ENCODE data around the gene BRDT. TPM values are rescaled to one million over a fixed set of nuclear protein-coding genes. Genes with fewer than 3 reads are reported as not detected.
A peak's percentile ranks its signal among the peaks of the same experiment; 100 is the strongest.

Gene BRDT
- total and polyA plus RNA-seq, 8 donors: 0.19 to 0.38 TPM; not detected in 6

DNA sequence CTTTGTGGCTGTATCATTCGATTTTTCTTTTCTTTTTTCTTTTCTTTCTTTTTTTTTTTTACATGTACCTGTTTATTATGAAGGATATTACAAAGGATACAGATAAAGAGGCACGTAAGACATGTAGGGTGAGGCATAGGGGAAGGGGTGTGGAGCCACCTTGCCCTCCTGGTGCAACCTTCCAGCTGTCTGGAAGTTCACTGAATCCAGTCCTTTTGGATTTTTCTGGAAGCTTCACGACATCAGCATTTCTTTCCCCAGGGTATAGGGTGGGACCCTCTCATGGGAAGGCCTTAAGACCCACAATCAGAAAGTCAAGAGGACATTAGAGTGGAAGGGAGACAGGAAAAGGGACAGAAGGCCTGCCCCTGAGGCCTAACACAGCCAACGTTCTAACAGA lies 33.2 kb upstream of the BRDT start:
- no peaks in the 10 kb centered on the region for H3K36me3 ChIP-seq
- H3K4me3 ChIP-seq: no peak overlapping the region
- no peak for ATAC-seq
- no peak overlapping the region for H3K27ac ChIP-seq
- TF ChIP-seq, protein P1, sequence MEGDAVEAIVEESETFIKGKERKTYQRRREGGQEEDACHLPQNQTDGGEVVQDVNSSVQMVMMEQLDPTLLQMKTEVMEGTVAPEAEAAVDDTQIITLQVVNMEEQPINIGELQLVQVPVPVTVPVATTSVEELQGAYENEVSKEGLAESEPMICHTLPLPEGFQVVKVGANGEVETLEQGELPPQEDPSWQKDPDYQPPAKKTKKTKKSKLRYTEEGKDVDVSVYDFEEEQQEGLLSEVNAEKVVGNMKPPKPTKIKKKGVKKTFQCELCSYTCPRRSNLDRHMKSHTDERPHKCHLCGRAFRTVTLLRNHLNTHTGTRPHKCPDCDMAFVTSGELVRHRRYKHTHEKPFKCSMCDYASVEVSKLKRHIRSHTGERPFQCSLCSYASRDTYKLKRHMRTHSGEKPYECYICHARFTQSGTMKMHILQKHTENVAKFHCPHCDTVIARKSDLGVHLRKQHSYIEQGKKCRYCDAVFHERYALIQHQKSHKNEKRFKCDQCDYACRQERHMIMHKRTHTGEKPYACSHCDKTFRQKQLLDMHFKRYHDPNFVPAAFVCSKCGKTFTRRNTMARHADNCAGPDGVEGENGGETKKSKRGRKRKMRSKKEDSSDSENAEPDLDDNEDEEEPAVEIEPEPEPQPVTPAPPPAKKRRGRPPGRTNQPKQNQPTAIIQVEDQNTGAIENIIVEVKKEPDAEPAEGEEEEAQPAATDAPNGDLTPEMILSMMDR (IDR thresholded peaks at IDR 0.05): no peak
- H3K4me1 ChIP-seq: no peaks in the 10 kb centered on the region
- no peak for DNase-seq
- no peaks in the 10 kb centered on the region for H3K27me3 ChIP-seq
- intact Hi-C loops (cut with DNase I): no loop called here
- H3K9me3 ChIP-seq: no peaks in the 10 kb centered on the region

DNA sequence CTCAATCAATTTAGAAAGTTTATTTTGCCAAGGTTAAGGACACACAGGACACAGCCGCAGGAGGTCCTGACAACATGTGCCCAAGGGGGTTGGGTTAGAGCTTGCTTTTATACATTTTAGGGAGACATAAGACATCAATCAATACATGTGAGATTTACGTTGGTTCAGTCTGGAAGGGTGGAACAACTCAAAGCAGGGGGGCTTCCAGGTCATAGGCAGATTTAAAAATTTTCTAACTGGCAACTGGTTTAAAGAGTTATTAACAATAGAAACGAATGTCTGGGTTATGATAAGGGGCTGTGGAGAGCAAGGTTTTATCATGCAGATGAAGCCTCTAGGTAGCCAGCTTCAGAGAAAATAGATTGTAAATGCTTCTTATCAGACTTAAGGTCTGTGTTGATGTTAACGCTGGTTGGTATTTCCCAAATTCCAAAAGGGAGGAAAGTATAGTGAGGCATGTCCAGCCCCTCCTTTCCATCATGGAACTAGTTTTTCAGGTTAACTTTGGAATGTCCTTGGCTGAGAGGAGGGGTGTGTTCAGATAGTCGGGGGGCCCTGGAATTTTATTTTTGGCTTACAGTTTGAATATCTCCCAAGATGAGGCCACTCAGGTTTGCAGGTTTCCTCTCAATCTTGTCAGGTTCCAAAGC lies 32.3 kb upstream of the BRDT start:
- no peak for DNase-seq

DNA sequence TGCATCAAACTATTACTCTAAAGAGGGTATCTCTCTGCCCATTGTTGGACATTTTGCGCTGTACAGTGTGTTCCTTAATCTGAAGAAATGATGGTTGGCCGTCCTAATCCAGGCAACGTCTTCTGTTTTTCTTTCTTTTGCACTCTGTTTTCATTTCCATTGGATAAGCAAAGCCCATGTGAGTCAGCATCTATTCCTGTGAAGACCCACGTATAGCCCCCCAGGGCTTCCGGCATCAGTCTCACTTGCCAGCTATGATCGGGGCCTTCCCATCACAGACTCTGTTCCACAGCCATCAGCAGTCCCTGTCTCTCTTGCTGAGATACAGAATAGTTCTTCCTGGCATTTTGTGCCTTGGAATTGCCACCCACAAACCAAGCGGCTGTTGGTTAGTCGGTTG lies 29.2 kb upstream of the BRDT start:
- H3K4me3 ChIP-seq: no peak overlapping the region
- H3K9me3 ChIP-seq: no peaks in the 10 kb centered on the region
- DNase-seq: no peak
- TF ChIP-seq, protein P1 (IDR thresholded peaks at IDR 0.05): no peak
- intact Hi-C loops (cut with DNase I): no loop called here
- no peak for ATAC-seq
- H3K27ac ChIP-seq: no peak overlapping the region
- no peaks in the 10 kb centered on the region for H3K36me3 ChIP-seq
- no peaks in the 10 kb centered on the region for H3K4me1 ChIP-seq
- H3K27me3 ChIP-seq: no peaks in the 10 kb centered on the region

More for the DNA sequence above, 32.3 kb upstream of the BRDT start:
- no peak for ATAC-seq
- H3K27me3 ChIP-seq: no peaks in the 10 kb centered on the region
- no peaks in the 10 kb centered on the region for H3K4me1 ChIP-seq
- TF ChIP-seq, protein P1 (IDR thresholded peaks at IDR 0.05): no peak
- H3K36me3 ChIP-seq: no peaks in the 10 kb centered on the region
- intact Hi-C loops (cut with DNase I): no loop called here
- H3K4me3 ChIP-seq: no peak overlapping the region
- H3K27ac ChIP-seq: no peak overlapping the region
- H3K9me3 ChIP-seq: no peaks in the 10 kb centered on the region

DNA sequence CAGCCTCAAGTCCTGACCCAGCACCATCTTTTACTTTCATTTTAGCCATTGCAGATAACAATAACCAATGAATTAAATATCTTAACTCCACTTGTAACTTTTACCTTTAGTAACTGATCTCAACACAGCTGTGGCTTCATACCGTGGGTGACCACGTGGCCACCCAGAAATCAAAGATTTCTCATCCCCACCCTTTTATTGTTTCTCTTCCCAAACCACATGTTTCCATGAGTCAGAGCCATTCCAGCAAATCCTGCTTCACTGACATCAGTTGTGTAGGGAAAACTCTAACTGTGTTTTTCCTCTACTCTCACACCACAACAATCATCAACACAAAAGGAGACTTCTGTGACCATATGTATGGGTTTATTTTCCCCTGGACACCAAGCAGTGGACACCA lies 25.1 kb upstream of the BRDT start:
- TF ChIP-seq, protein P1 (IDR thresholded peaks at IDR 0.05): no peak
- intact Hi-C loops (cut with DNase I): no loop called here
- ATAC-seq: peak; percentile 11

DNA sequence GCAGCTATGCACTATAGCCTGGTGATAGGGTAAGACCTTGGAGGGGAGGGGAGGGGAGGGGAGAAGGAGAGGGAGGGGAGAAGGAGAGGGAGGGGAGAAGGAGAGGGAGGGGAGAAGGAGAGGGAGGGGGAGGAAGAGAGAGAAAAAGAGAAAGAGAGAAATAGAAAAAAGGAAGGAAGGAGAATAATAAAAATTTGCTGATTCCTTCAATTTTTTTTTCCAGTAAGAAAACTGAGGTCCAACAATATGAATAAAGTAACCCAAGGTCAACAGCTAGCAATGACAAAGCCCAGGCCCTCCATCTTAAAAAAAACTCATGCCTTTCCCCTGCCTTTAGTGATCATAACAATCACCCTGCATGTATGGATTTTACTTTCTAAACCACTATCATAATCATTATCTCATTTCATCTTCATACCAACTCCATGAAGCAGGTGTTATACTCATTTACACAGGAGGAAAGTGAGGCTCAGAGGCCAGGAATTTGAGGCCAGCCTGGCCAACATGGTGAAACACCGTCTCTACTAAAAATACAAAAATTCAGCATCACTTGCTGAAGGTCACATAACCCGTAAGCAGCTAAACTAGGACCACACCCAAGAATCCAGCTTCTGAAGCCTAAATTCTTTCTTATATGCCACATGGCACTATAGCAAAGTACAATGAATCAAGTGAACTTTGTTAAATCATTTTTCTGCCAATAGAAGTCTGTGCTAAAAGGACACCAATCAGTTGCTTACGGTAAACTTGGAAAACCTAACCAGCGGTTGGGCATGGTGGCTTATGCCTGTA lies 23.4 kb upstream of the BRDT start:
- no peak for ATAC-seq
- intact Hi-C loops (cut with DNase I): loop anchor here in 1 of 2 donors (5.0 kb wide), 1 partner anchor 414 kb away; no protein-coding TSS in a partner anchor
- no peaks in the 10 kb centered on the region for H3K36me3 ChIP-seq
- TF ChIP-seq, protein P1 (IDR thresholded peaks at IDR 0.05): no peak
- peaks cover 0 to 6% of the 10 kb centered on the region in 2 donors for H3K4me1 ChIP-seq
- H3K9me3 ChIP-seq: no peaks in the 10 kb centered on the region
- H3K27me3 ChIP-seq: no peaks in the 10 kb centered on the region
- no peak overlapping the region for H3K4me3 ChIP-seq
- DNase-seq: no peak
- no peak overlapping the region for H3K27ac ChIP-seq

More for the DNA sequence above, 25.1 kb upstream of the BRDT start:
- Histone ChIP-seq H3K4me3 (no peak overlapping the region), H3K9me3 (no peaks in the 10 kb centered on the region), H3K4me1 (peaks cover 0 to 5% of the 10 kb centered on the region in 2 donors), H3K27ac (no peak overlapping the region), H3K36me3 (no peaks in the 10 kb centered on the region), H3K27me3 (no peaks in the 10 kb centered on the region)
- DNase-seq: no peak
